Fibroblast of villous mesenchyme (primary cell): Measurements from ENCODE around the gene MALSU1. TPM values are rescaled to one million over a fixed set of nuclear protein-coding genes. Genes with fewer than 3 reads are reported as not detected.

Source experiments
- DNase-seq: peaks from one replicate; pipeline ENCODE4 v3.0.0-alpha.2; 2010; ENCODE audit warnings: low read depth
- H3K4me3 ChIP-seq: 2 replicates; pipeline ENCODE4 v1.5.1; 2011; ENCODE audit warnings: low read depth, mild to moderate bottlenecking, low read length
- CTCF ChIP-seq: IDR thresholded peaks from 2 replicates; pipeline ENCODE4 v1.5.1; 2012; ENCODE audit warnings: low read depth, mild to moderate bottlenecking, low read length; ENCODE audit not compliant: insufficient read depth
- total RNA-seq: library from RNA; depleted of rRNA; stranded (reverse); fragments of >200 nt; gene quantifications from 2 replicates; pipeline ENCODE4 v1.2.3, GENCODE V29; 2012

The MALSU1 gene
- total RNA-seq, 1 donor = 60.0 TPM

- no peak for DNase-seq
- no peak overlapping the region for H3K4me3 ChIP-seq
- no peak for TF ChIP-seq CTCF
Observed at GRCh38 chr7:23293500-23294073, 5.6 kb upstream of the MALSU1 start.

- no peak for DNase-seq
- no peak for TF ChIP-seq CTCF
- H3K4me3 ChIP-seq = no peak overlapping the region
Observed at GRCh38 chr7:23294549-23295400, 4.4 kb upstream of the MALSU1 start.

GRCh38 chr7:23295401-23295697 is 3.8 kb upstream of the MALSU1 start:
- TF ChIP-seq CTCF = no peak
- no peak for DNase-seq

GRCh38 chr7:23298141-23298881 is 828 bp upstream of the MALSU1 start:
- TF ChIP-seq CTCF = no peak
- peak; percentile 49 for DNase-seq
- peak overlapping the region; percentile 92 for H3K4me3 ChIP-seq

More at GRCh38 chr7:23295401-23295697, 3.8 kb upstream of the MALSU1 start:
- H3K4me3 ChIP-seq = no peak overlapping the region

GRCh38 chr7:23299770-23300300 is 696 bp downstream of the MALSU1 start:
- peak overlapping the region; percentile 92 for H3K4me3 ChIP-seq
- peak; percentile 64 for DNase-seq
- no peak for TF ChIP-seq CTCF

GRCh38 chr7:23306936-23307521 is 7.9 kb downstream of the MALSU1 start:
- no peak overlapping the region for H3K4me3 ChIP-seq
- TF ChIP-seq CTCF = no peak
- no peak for DNase-seq
